Lung (tissue), 12 donors: ENCODE measurements around the gene TPX2. TPM values are rescaled to one million over a fixed set of nuclear protein-coding genes. Genes with fewer than 3 reads are reported as not detected.
"Not testable (repeated sequence)": the region's sequence is repeated elsewhere in the genome, so short reads cannot be mapped to it uniquely, and the experiment has no call there.

Experiments used
- ATAC-seq: fragments of 200-7000 bp; cut with Tn5 transposase; one replicate; pipeline ENCODE4 v1.9.1; 2020; ENCODE audit warnings: moderate number of reproducible peaks; ENCODE audit not compliant: insufficient read depth, low FRiP score
- DNase-seq, 3 donors: peaks; one replicate each; pipeline ENCODE4 v3.0.0-alpha.2; 2013 to 2017
- H3K27ac ChIP-seq, 2 donors: one replicate each; pipeline ENCODE4 v1.5.1; 2013; ENCODE audit warnings: mild to moderate bottlenecking in 2 of 2, moderate library complexity in 2 of 2, control low read depth in 1 of 2, inconsistent platforms in 1 of 2, low read depth in 1 of 2, low read length in 1 of 2
- H3K27me3 ChIP-seq, 3 donors: one replicate each; pipeline ENCODE4 v1.5.1; 2013; ENCODE audit warnings: low read length in 2 of 3; ENCODE audit not compliant: control insufficient read depth in 3 of 3, insufficient read depth in 3 of 3
- H3K36me3 ChIP-seq, 4 donors: one replicate each; pipeline ENCODE4 v1.5.1; 2013; ENCODE audit warnings: low read length in 4 of 4, mild to moderate bottlenecking in 1 of 4, moderate library complexity in 1 of 4; ENCODE audit not compliant: control insufficient read depth in 4 of 4, insufficient read depth in 4 of 4
- H3K4me1 ChIP-seq, 5 donors: one replicate each; pipeline ENCODE4 v1.5.1; 2013; ENCODE audit warnings: low read length in 5 of 5, mild to moderate bottlenecking in 2 of 5, moderate library complexity in 1 of 5; ENCODE audit not compliant: control insufficient read depth in 5 of 5, insufficient read depth in 5 of 5
- H3K4me3 ChIP-seq: one replicate; pipeline ENCODE4 v1.5.1; 2013; ENCODE audit warnings: mild to moderate bottlenecking, control low read depth, moderate library complexity
- H3K9ac ChIP-seq, 2 donors: one replicate each; pipeline ENCODE4 v1.5.1; 2013; ENCODE audit warnings: low read length in 2 of 2, control low read depth in 1 of 2; ENCODE audit not compliant: insufficient read depth in 1 of 2
- H3K9me3 ChIP-seq, 4 donors: one replicate each; pipeline ENCODE4 v1.5.1; 2013; ENCODE audit warnings: low read length in 3 of 4, mild to moderate bottlenecking in 1 of 4, moderate library complexity in 1 of 4; ENCODE audit not compliant: control insufficient read depth in 4 of 4, insufficient read depth in 3 of 4
- WGBS, 2 donors: extraction: QIAGEN DNeasy Blood & Tissue Kit; methylation state at CpG; one replicate each; pipeline ENCODE4 v1.1.7; 2013; 5-methylcytosine and 5-hydroxymethylcytosine counted together
- polyA plus RNA-seq, 2 donors: library from polyadenylated mRNA; stranded (reverse); fragments of 200-250 nt; gene quantifications; one replicate each; pipeline ENCODE4 v1.2.1, GENCODE V29; 2013
- total RNA-seq, 2 donors: library from RNA; depleted of rRNA in 1 of 2; stranded (reverse); fragments of >200 nt in 1 of 2; gene quantifications; one replicate each; pipeline ENCODE4 v1.2.1, GENCODE V29; 2014 to 2021
- TF ChIP-seq, protein P1 (sequence below): IDR thresholded peaks from 2 replicates; pipeline ENCODE4 v1.5.1; 2012; ENCODE audit warnings: mild to moderate bottlenecking; ENCODE audit errors: control extremely low read depth, extremely low read depth
- donor health status: control.
- donor health status: control.
- donor health status: Bipolar disorder and iron deficiency.
- donor health status: healthy.
- donor health status: DM: yes; HTN: yes; CAD: no.

Gene TPX2
- total and polyA plus RNA-seq, 4 donors, result 1.6 to 6.5 (median 2.0) TPM

DNA sequence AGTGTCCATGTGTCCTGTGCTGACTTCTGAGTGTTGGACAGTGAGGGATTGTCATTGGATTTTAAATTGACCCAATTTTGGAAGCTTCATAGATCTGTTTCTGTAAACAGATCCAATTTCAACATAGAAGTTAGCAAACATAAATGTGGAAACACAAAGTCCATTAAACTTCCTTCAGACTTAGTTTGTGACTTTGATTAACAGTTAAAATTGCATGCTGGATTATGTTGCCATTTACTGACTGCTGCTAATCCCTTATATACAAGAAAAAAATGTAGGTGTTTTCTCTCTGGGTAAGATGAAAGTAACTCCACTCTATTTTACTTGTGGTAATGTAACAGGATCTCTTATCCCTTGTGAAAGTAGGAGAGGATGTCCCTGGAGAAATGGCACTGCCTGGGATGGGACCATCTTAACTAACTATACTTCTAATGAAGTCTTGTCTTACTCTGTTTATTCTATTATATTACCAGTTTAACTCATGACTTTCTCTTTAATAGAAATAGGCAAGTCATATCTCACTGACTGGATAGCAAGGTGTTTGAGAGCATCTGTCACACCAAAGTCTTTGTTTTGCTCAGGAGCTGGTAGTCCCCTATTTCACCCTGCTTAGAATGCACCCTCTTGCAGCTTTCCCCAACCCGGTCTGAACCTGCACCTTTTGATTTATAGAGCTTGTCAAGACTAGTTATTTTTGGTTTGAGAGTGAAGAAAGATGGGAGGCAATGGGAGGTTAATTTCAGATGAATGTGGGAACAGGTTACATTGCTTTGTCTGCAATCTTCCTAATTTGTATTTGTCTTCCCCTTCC, 7.2 kb downstream of the TPX2 start:
- Histone ChIP-seq H3K9ac (no peak overlapping the region), H3K4me3 (no peak overlapping the region), H3K27me3 (no peaks in the 10 kb centered on the region), H3K27ac (no peak overlapping the region), H3K4me1 (peaks cover 0 to 14% (median 7%) of the 10 kb centered on the region in 5 donors), H3K36me3 (no peaks in the 10 kb centered on the region), H3K9me3 (no peaks in the 10 kb centered on the region)
- TF ChIP-seq, protein P1, sequence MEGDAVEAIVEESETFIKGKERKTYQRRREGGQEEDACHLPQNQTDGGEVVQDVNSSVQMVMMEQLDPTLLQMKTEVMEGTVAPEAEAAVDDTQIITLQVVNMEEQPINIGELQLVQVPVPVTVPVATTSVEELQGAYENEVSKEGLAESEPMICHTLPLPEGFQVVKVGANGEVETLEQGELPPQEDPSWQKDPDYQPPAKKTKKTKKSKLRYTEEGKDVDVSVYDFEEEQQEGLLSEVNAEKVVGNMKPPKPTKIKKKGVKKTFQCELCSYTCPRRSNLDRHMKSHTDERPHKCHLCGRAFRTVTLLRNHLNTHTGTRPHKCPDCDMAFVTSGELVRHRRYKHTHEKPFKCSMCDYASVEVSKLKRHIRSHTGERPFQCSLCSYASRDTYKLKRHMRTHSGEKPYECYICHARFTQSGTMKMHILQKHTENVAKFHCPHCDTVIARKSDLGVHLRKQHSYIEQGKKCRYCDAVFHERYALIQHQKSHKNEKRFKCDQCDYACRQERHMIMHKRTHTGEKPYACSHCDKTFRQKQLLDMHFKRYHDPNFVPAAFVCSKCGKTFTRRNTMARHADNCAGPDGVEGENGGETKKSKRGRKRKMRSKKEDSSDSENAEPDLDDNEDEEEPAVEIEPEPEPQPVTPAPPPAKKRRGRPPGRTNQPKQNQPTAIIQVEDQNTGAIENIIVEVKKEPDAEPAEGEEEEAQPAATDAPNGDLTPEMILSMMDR, result no peak
- no peak for DNase-seq
- no peak for ATAC-seq
- WGBS, 2 donors, result 25 to 30% methylated on average over 1 of the region's 1 CpG

DNA sequence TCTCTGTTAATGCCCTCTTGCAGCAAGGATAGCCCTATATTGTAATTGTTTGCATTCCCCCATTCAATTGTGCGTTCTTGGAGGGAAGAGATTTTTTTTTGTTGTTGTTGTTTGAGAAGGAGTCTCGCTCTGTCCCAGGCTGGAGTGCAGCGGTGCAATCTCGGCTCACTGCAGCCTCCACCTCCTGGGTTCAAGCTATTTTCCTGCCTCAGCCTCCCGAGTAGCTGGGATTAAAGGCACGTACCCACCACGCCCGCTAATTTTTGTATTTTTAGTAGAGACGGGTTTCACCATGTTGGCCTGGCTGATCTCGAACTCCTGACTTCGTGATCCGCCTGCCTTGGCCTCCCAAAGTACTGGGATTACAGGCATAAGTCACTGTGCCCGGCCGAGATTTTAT, 7.9 kb downstream of the TPX2 start:
- WGBS, 2 donors, result 94 to 97% methylated on average over 14 of the region's 14 CpGs
- not testable (repeated sequence) for H3K36me3 ChIP-seq, H3K4me3 ChIP-seq, DNase-seq, ATAC-seq, H3K9ac ChIP-seq, H3K9me3 ChIP-seq, H3K27me3 ChIP-seq, H3K27ac ChIP-seq
- H3K4me1 ChIP-seq, result peaks cover 0 to 17% (median 7%) of the 10 kb centered on the region in 5 donors

DNA sequence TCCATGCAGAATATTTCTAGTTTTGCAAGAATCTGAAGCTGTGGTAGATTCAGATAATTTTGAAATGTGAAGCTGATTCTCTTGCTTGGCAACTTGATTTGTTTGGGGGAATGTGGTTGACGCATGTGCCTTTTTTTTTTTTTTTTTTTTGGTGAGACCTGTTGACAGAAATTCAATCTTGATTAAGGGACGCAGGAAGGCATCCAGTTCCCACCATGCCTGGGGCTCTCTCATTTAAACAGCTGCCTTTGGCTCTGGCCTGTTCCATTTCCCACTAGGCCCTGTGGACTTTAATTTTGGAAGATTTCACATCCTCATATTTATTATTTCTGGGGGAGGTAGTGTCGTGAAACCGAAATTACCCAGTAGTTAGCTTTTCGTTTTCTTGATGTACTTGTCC, 8.6 kb downstream of the TPX2 start:
- Histone ChIP-seq H3K9me3 (no peaks in the 10 kb centered on the region), H3K27me3 (no peaks in the 10 kb centered on the region), H3K27ac (no peak overlapping the region), H3K9ac (peak overlapping the region in 1 of 2 donors; percentile 58), H3K36me3 (no peaks in the 10 kb centered on the region), H3K4me1 (peaks cover 0 to 17% (median 4%) of the 10 kb centered on the region in 5 donors), H3K4me3 (no peak overlapping the region)
- WGBS, 2 donors, result 75 to 76% methylated on average over 5 of the region's 5 CpGs
- TF ChIP-seq, protein P1, result no peak
- ATAC-seq (no peak), DNase-seq (peak; percentile 26 to 69 (median 39))

DNA sequence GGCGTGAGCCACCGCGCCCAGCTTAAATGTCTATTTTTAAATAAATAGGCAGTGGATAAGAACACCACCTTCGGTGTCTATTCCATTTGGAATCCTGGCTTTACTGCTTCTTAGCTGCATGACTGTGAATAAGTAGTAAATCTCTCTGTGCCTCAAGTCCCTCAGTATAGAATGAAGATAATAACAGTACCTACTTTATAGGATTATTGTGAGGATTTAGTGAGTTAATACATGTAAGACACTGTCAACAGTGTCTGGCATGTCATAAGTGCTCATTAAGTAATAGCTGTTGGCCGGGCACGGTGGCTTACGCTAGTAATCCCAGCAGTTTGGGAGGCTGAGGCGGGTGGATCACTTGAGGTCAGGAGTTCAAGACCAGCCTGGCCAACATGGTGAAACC, 10.1 kb downstream of the TPX2 start:
- TF ChIP-seq, protein P1, result no peak
- H3K27ac ChIP-seq, result no peak overlapping the region
- H3K36me3 ChIP-seq, result no peaks in the 10 kb centered on the region
- H3K9ac ChIP-seq, result no peak overlapping the region
- no peak for ATAC-seq
- peaks cover 0 to 17% (median 4%) of the 10 kb centered on the region in 5 donors for H3K4me1 ChIP-seq
- no peak for DNase-seq
- H3K27me3 ChIP-seq, result no peaks in the 10 kb centered on the region
- no peak overlapping the region for H3K4me3 ChIP-seq
- no peaks in the 10 kb centered on the region for H3K9me3 ChIP-seq
- 79 to 95% methylated on average over 8 of the region's 8 CpGs for WGBS, 2 donors
